Adrenal gland (tissue), 12 donors: ENCODE results near the gene ARFGAP3. TPM values are rescaled to one million over a fixed set of nuclear protein-coding genes. Genes with fewer than 3 reads are reported as not detected.

Experiments used
- DNase-seq, 7 donors: peaks; one replicate each; pipeline ENCODE4 v3.0.0-alpha.2; 2019 to 2020
- H3K27ac ChIP-seq, 5 donors: fragments of 200-600 bp; sonication (generic) in 4 of 5; 1 replicate in 3 of 5; 2 replicates in 2 of 5; pipeline versions ENCODE4 v1.5.1 to v1.8.0; 2016 to 2020; ENCODE audit warnings: mild to moderate bottlenecking in 1 of 5
- H3K27me3 ChIP-seq: fragments of 200-600 bp; 2 replicates; pipeline ENCODE4 v1.8.0; 2021
- H3K36me3 ChIP-seq, 2 donors: fragments of 200-600 bp; replicated peaks in 1 of 2; 1 replicate in 1 of 2; 2 replicates in 1 of 2; pipeline versions ENCODE4 v1.5.1 to v1.8.0; 2018 to 2022
- H3K4me1 ChIP-seq, 2 donors: fragments of 200-600 bp; replicated peaks in 1 of 2; 1 replicate in 1 of 2; 2 replicates in 1 of 2; pipeline versions ENCODE4 v1.5.1 to v1.8.0; 2018 to 2021
- H3K4me3 ChIP-seq, 4 donors: fragments of 200-600 bp; sonication (generic) in 3 of 4; one replicate each; pipeline ENCODE4 v1.5.1; 2016 to 2018
- H3K9me3 ChIP-seq, 3 donors: fragments of 200-600 bp; sonication (generic) in 1 of 3; replicated peaks in 1 of 3; 1 replicate in 2 of 3; 2 replicates in 1 of 3; pipeline versions ENCODE4 v1.5.1 to v1.8.0; 2016 to 2021
- POLR2A ChIP-seq, 2 donors: fragments of 450-650 bp; IDR thresholded peaks; one replicate each; pipeline ENCODE4 v1.6.1; 2017; ENCODE audit warnings: antibody characterized with exemption in 2 of 2, mild to moderate bottlenecking in 2 of 2, moderate library complexity in 1 of 2
- WGBS, 4 donors: extraction: QIAGEN DNeasy Blood & Tissue Kit in 2 of 4; methylation state at CpG; one replicate each; pipeline versions ENCODE4 v1.1.5 to v1.1.7; 2013 to 2017; 5-methylcytosine and 5-hydroxymethylcytosine counted together
- intact Hi-C, 2 donors: fragments of 100-400 bp; cut with DNase I; formaldehyde crosslinking; loops; one replicate each; pipeline versions ENCODE4 v1.14.1 to v1.15.0; 2022 to 2023
- polyA plus RNA-seq, 3 donors: library from polyadenylated mRNA; stranded (reverse); fragments of 200-250 nt in 2 of 3; fragments of 350-450 nt in 1 of 3; fragmentation: Illumina TruSeq in 1 of 3; extraction: RNeasy Lipid Tissue Mini Kit (QIAGEN cat#74804) in 1 of 3; gene quantifications; one replicate each; pipeline ENCODE4 v1.2.3, GENCODE V29; 2013 to 2014
- total RNA-seq, 9 donors: library from RNA; depleted of rRNA in 4 of 9; stranded (reverse); fragments of >200 nt in 4 of 9; fragments of 120-200 nt in 1 of 9; fragmentation: NEBNext Ultra II Directional in 1 of 9; extraction: Animal tissue kit (Norgen Biotek cat#: 25700) in 1 of 9; gene quantifications; one replicate each; pipeline versions ENCODE4 v1.1.0 to v1.2.4, GENCODE V29; 2013 to 2023
- TF ChIP-seq, protein P1 (sequence below), 6 experiments: fragments of 450-650 bp in 4 of 6; fragments of 200-600 bp in 2 of 6; sonication (generic) in 1 of 6; IDR thresholded peaks; 1 replicate in 5 of 6; 2 replicates in 1 of 6; pipeline versions ENCODE4 v1.5.1 to v1.8.0; 2016 to 2021; ENCODE audit warnings: antibody characterized with exemption in 6 of 6, mild to moderate bottlenecking in 2 of 6, moderate library complexity in 1 of 6
- donor health status: healthy with polysubstance abuse.
- donor health status: Bipolar disorder and iron deficiency.
- donor health status: DM: yes; HTN: yes; CAD: no.
- donor health status: DM: no; HTN: no; CAD: no.
- donor health status: DM: no; HTN: no; CAD: no.
- donor health status: DM: yes; HTN: yes; CAD: no.

Gene ARFGAP3
- total and polyA plus RNA-seq, 12 donors, result 48.7 to 268 (median 118) TPM

DNA sequence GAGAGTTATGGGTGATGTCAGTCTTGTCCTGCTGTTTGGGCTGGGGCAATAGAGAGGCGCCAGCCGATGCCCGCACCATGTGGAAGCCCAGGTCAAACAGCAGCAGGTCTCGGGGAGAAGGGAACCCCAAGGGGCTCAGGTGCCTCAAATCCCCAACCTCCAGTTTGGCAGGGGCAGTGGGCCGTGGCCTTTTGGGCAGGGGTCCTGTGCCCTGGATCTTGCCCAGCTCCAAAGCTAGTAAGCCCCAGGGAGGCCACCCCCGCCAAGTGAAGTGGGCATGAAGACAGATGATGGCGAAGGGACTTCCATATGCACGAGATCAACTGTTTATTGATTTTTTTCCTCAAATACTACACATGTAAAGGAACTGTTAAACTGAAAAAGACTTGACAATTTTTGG is 12.4 kb upstream of the ARFGAP3 start:
- WGBS, 4 donors, result 84 to 92% (median 92%) methylated on average over 7 to 8 of the region's 8 CpGs
- intact Hi-C loops, result loop anchor here in 1 of 2 donors (2.0 kb wide), 1 partner anchor 163 kb away; no protein-coding TSS in a partner anchor
- H3K9me3 ChIP-seq, result no peaks in the 10 kb centered on the region
- no peaks in the 10 kb centered on the region for H3K27me3 ChIP-seq
- peaks cover 0 to 43% of the 10 kb centered on the region in 2 donors for H3K36me3 ChIP-seq
- H3K27ac ChIP-seq, result peak overlapping the region in 4 of 5 donors; percentile 10 to 83 (median 44)
- peaks cover 0 to 13% of the 10 kb centered on the region in 2 donors for H3K4me1 ChIP-seq
- DNase-seq, result no peak
- no peak overlapping the region for H3K4me3 ChIP-seq
- TF ChIP-seq, protein P1, sequence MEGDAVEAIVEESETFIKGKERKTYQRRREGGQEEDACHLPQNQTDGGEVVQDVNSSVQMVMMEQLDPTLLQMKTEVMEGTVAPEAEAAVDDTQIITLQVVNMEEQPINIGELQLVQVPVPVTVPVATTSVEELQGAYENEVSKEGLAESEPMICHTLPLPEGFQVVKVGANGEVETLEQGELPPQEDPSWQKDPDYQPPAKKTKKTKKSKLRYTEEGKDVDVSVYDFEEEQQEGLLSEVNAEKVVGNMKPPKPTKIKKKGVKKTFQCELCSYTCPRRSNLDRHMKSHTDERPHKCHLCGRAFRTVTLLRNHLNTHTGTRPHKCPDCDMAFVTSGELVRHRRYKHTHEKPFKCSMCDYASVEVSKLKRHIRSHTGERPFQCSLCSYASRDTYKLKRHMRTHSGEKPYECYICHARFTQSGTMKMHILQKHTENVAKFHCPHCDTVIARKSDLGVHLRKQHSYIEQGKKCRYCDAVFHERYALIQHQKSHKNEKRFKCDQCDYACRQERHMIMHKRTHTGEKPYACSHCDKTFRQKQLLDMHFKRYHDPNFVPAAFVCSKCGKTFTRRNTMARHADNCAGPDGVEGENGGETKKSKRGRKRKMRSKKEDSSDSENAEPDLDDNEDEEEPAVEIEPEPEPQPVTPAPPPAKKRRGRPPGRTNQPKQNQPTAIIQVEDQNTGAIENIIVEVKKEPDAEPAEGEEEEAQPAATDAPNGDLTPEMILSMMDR (IDR thresholded peaks at IDR 0.05), result no peak
- TF ChIP-seq POLR2A (IDR thresholded peaks at IDR 0.05), result no peak

DNA sequence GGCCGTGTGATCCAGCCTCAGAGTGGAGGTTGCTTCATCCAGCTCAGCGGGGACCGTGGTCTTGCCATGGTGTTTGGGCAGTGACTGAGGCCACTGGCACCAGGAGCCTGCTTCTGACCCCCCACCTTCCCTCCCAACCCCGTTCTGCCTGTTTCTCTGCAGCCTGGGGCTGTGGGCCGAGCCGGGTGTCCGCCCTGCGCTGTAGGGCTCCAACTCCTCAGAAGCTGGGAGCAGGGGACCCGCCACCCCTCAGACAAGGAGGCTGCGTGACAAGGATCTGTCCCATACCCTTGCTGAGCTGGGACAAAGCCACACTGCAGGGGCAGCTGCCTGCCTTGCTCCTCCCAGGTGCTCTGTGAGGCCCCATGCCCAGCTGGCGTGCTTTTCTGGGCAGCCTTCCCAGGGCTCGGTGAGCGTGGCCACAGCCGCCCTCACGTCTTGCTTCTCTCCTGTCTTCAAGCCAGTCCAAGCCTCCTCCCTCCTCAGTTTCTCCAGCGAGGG is 11.7 kb upstream of the ARFGAP3 start:
- intact Hi-C loops, result loop anchor here in 1 of 2 donors (2.0 kb wide), 1 partner anchor 164 kb away; no protein-coding TSS in a partner anchor
- Histone ChIP-seq H3K9me3 (no peaks in the 10 kb centered on the region), H3K27me3 (no peaks in the 10 kb centered on the region), H3K36me3 (peaks cover 0 to 36% of the 10 kb centered on the region in 2 donors), H3K4me3 (no peak overlapping the region), H3K27ac (peak overlapping the region in 4 of 5 donors; percentile 10 to 83 (median 44)), H3K4me1 (peaks cover 0 to 13% of the 10 kb centered on the region in 2 donors)
- peak; percentile 70 to 83 (median 77) for DNase-seq
- TF ChIP-seq, protein P1 (IDR thresholded peaks at IDR 0.05), result no peak
- TF ChIP-seq POLR2A (IDR thresholded peaks at IDR 0.05), result no peak
- 63 to 86% (median 67%) methylated on average over 7 to 16 of the region's 16 CpGs for WGBS, 4 donors

DNA sequence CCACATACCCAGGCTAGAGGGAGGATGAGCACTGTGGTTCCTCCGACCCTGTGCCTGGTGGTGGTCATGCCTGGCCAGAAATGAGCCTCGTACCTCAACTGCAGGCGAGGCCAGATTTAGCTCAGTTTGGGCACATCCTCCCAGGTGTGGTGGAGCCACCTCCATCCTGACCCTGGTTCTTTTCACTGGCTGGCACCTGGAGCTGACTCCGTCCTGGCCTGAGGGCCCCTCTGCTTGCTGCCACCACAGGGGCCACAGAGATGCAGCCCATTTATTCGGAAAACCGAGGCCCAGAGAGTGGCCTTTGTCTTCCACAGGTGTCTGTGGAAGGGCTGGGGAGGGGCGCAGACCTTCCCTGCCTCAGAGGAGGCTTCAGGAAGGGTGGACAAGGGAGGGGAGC is 9.0 kb upstream of the ARFGAP3 start:
- WGBS, 4 donors, result 90 to 97% (median 93%) methylated on average over 4 to 7 of the region's 7 CpGs

DNA sequence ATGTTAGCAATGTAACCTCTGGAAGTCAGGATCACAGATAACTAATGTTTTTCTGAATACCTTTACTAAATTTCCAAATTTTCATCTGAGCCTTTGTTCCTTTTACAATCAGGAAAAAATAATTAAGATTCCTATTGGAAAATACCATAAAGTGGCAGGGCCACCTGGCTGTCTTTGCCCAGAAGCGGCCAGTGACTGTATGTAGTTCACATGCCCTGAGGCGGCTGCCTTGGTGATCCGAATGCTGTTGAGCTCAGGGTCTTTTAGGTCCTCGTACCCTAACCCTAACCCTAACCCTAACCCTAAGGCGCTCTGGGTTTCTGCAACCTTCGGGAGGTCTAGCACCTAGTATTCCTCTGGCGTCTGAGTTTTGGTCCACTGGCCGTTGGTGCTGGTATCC is 8.5 kb upstream of the ARFGAP3 start:
- no peak for DNase-seq
- Histone ChIP-seq H3K27ac (no peak overlapping the region), H3K27me3 (no peaks in the 10 kb centered on the region), H3K9me3 (no peaks in the 10 kb centered on the region), H3K4me3 (no peak overlapping the region), H3K4me1 (peaks cover 0 to 17% of the 10 kb centered on the region in 2 donors), H3K36me3 (peaks cover 0 to 4% of the 10 kb centered on the region in 2 donors)
- intact Hi-C loops, result no loop called here
- TF ChIP-seq POLR2A (IDR thresholded peaks at IDR 0.05), result no peak
- TF ChIP-seq, protein P1 (IDR thresholded peaks at IDR 0.05), result no peak
- WGBS, 4 donors, result 88 to 92% (median 91%) methylated on average over 8 of the region's 8 CpGs

More for the DNA sequence above, 9.0 kb upstream of the ARFGAP3 start:
- no peak for TF ChIP-seq POLR2A (IDR thresholded peaks at IDR 0.05)
- TF ChIP-seq, protein P1 (IDR thresholded peaks at IDR 0.05), result no peak
- H3K9me3 ChIP-seq, result no peaks in the 10 kb centered on the region
- H3K4me1 ChIP-seq, result peaks cover 0 to 17% of the 10 kb centered on the region in 2 donors
- H3K4me3 ChIP-seq, result no peak overlapping the region
- H3K36me3 ChIP-seq, result peaks cover 0 to 9% of the 10 kb centered on the region in 2 donors
- H3K27ac ChIP-seq, result peak overlapping the region in 1 of 5 donors; percentile 73
- H3K27me3 ChIP-seq, result no peaks in the 10 kb centered on the region
- intact Hi-C loops, result no loop called here
- DNase-seq, result no peak
